Measurements from ENCODE around the gene AKAP5.

AKAP5 gene

GRCh38 chr14:64463873-64464272 is 1.4 kb upstream of the AKAP5 start:
- no peak overlapping the region for H3K9ac ChIP-seq (ENCODE audit: low read length)
- no peaks in the 10 kb centered on the region for H3K27me3 ChIP-seq (ENCODE audit: control insufficient read depth in 1 of 2, insufficient read depth in 2 of 2, low read length in 2 of 2)
- H3K9me3 ChIP-seq (ENCODE audit: low read length), result no peaks in the 10 kb centered on the region
- H3K36me3 ChIP-seq (ENCODE audit: insufficient read depth, low read length), result peaks cover 2% of the 10 kb centered on the region
- peaks cover 4% of the 10 kb centered on the region for H3K4me1 ChIP-seq (ENCODE audit: insufficient read depth, low read length)
- H3K4me3 ChIP-seq (ENCODE audit: low read depth in 1 of 2, low read length in 2 of 2), result no peak overlapping the region
- no peak overlapping the region for H3K27ac ChIP-seq (ENCODE audit: low read depth, low read length)

GRCh38 chr14:64464651-64465050 is 648 bp upstream of the AKAP5 start:
- Histone ChIP-seq H3K9me3 (ENCODE audit: low read length) (no peaks in the 10 kb centered on the region), H3K9ac (ENCODE audit: low read length) (no peak overlapping the region), H3K27me3 (ENCODE audit: control insufficient read depth in 1 of 2, insufficient read depth in 2 of 2, low read length in 2 of 2) (no peaks in the 10 kb centered on the region), H3K4me3 (ENCODE audit: low read depth in 1 of 2, low read length in 2 of 2) (peak overlapping the region in 1 of 2 donors; percentile 49), H3K27ac (ENCODE audit: low read depth, low read length) (no peak overlapping the region), H3K36me3 (ENCODE audit: insufficient read depth, low read length) (no peaks in the 10 kb centered on the region), H3K4me1 (ENCODE audit: insufficient read depth, low read length) (peaks cover 4% of the 10 kb centered on the region)

- Histone ChIP-seq H3K9me3 (ENCODE audit: low read length) (no peaks in the 10 kb centered on the region), H3K36me3 (ENCODE audit: insufficient read depth, low read length) (no peaks in the 10 kb centered on the region), H3K27ac (ENCODE audit: low read depth, low read length) (peak overlapping the region; percentile 61), H3K27me3 (ENCODE audit: control insufficient read depth in 1 of 2, insufficient read depth in 2 of 2, low read length in 2 of 2) (no peaks in the 10 kb centered on the region), H3K4me3 (ENCODE audit: low read depth in 1 of 2, low read length in 2 of 2) (peak overlapping the region; percentile 49 to 72), H3K9ac (ENCODE audit: low read length) (no peak overlapping the region), H3K4me1 (ENCODE audit: insufficient read depth, low read length) (peaks cover 4% of the 10 kb centered on the region)
Observed at GRCh38 chr14:64465831-64466554, 694 bp downstream of the AKAP5 start.

- H3K4me3 ChIP-seq (ENCODE audit: low read depth in 1 of 2, low read length in 2 of 2), result no peak overlapping the region
Observed at GRCh38 chr14:64467101-64467500, 1.8 kb downstream of the AKAP5 start.

GRCh38 chr14:64467566-64467965 is 2.3 kb downstream of the AKAP5 start:
- Histone ChIP-seq H3K4me3 (ENCODE audit: low read depth in 1 of 2, low read length in 2 of 2) (no peak overlapping the region), H3K27ac (ENCODE audit: low read depth, low read length) (no peak overlapping the region)

More at GRCh38 chr14:64467101-64467500, 1.8 kb downstream of the AKAP5 start:
- H3K9ac ChIP-seq (ENCODE audit: low read length), result no peak overlapping the region
- H3K4me1 ChIP-seq (ENCODE audit: insufficient read depth, low read length), result peaks cover 4% of the 10 kb centered on the region
- H3K36me3 ChIP-seq (ENCODE audit: insufficient read depth, low read length), result no peaks in the 10 kb centered on the region
- H3K27ac ChIP-seq (ENCODE audit: low read depth, low read length), result no peak overlapping the region
- H3K9me3 ChIP-seq (ENCODE audit: low read length), result no peaks in the 10 kb centered on the region
- no peaks in the 10 kb centered on the region for H3K27me3 ChIP-seq (ENCODE audit: control insufficient read depth in 1 of 2, insufficient read depth in 2 of 2, low read length in 2 of 2)

GRCh38 chr14:64468451-64468850 is 3.2 kb downstream of the AKAP5 start:
- Histone ChIP-seq H3K27ac (ENCODE audit: low read depth, low read length) (no peak overlapping the region), H3K9me3 (ENCODE audit: low read length) (no peaks in the 10 kb centered on the region), H3K9ac (ENCODE audit: low read length) (no peak overlapping the region), H3K4me3 (ENCODE audit: low read depth in 1 of 2, low read length in 2 of 2) (no peak overlapping the region), H3K27me3 (ENCODE audit: control insufficient read depth in 1 of 2, insufficient read depth in 2 of 2, low read length in 2 of 2) (no peaks in the 10 kb centered on the region), H3K4me1 (ENCODE audit: insufficient read depth, low read length) (peaks cover 4% of the 10 kb centered on the region), H3K36me3 (ENCODE audit: insufficient read depth, low read length) (no peaks in the 10 kb centered on the region)

More at GRCh38 chr14:64467566-64467965, 2.3 kb downstream of the AKAP5 start:
- Histone ChIP-seq H3K36me3 (ENCODE audit: insufficient read depth, low read length) (no peaks in the 10 kb centered on the region), H3K4me1 (ENCODE audit: insufficient read depth, low read length) (peaks cover 4% of the 10 kb centered on the region), H3K27me3 (ENCODE audit: control insufficient read depth in 1 of 2, insufficient read depth in 2 of 2, low read length in 2 of 2) (no peaks in the 10 kb centered on the region), H3K9ac (ENCODE audit: low read length) (no peak overlapping the region), H3K9me3 (ENCODE audit: low read length) (no peaks in the 10 kb centered on the region)

- H3K27me3 ChIP-seq (ENCODE audit: control insufficient read depth in 1 of 2, insufficient read depth in 2 of 2, low read length in 2 of 2), result no peaks in the 10 kb centered on the region
- no peak overlapping the region for H3K27ac ChIP-seq (ENCODE audit: low read depth, low read length)
- H3K9me3 ChIP-seq (ENCODE audit: low read length), result no peaks in the 10 kb centered on the region
- no peaks in the 10 kb centered on the region for H3K4me1 ChIP-seq (ENCODE audit: insufficient read depth, low read length)
- no peak overlapping the region for H3K4me3 ChIP-seq (ENCODE audit: low read depth in 1 of 2, low read length in 2 of 2)
- no peak overlapping the region for H3K9ac ChIP-seq (ENCODE audit: low read length)
- no peaks in the 10 kb centered on the region for H3K36me3 ChIP-seq (ENCODE audit: insufficient read depth, low read length)
Observed at GRCh38 chr14:64474041-64474440, 8.7 kb downstream of the AKAP5 start.

GRCh38 chr14:64474698-64475097 is 9.4 kb downstream of the AKAP5 start:
- no peaks in the 10 kb centered on the region for H3K9me3 ChIP-seq (ENCODE audit: low read length)
- H3K4me1 ChIP-seq (ENCODE audit: insufficient read depth, low read length), result no peaks in the 10 kb centered on the region
- no peak overlapping the region for H3K27ac ChIP-seq (ENCODE audit: low read depth, low read length)
- no peaks in the 10 kb centered on the region for H3K27me3 ChIP-seq (ENCODE audit: control insufficient read depth in 1 of 2, insufficient read depth in 2 of 2, low read length in 2 of 2)
- no peaks in the 10 kb centered on the region for H3K36me3 ChIP-seq (ENCODE audit: insufficient read depth, low read length)
- no peak overlapping the region for H3K9ac ChIP-seq (ENCODE audit: low read length)
- no peak overlapping the region for H3K4me3 ChIP-seq (ENCODE audit: low read depth in 1 of 2, low read length in 2 of 2)

GRCh38 chr14:64475585-64476273 is 10.4 kb downstream of the AKAP5 start:
- Histone ChIP-seq H3K9me3 (ENCODE audit: low read length) (no peaks in the 10 kb centered on the region), H3K9ac (ENCODE audit: low read length) (no peak overlapping the region), H3K4me3 (ENCODE audit: low read depth in 1 of 2, low read length in 2 of 2) (no peak overlapping the region), H3K4me1 (ENCODE audit: insufficient read depth, low read length) (no peaks in the 10 kb centered on the region), H3K36me3 (ENCODE audit: insufficient read depth, low read length) (no peaks in the 10 kb centered on the region), H3K27ac (ENCODE audit: low read depth, low read length) (no peak overlapping the region), H3K27me3 (ENCODE audit: control insufficient read depth in 1 of 2, insufficient read depth in 2 of 2, low read length in 2 of 2) (no peaks in the 10 kb centered on the region)

GRCh38 chr14:64476438-64476837 is 11.1 kb downstream of the AKAP5 start:
- Histone ChIP-seq H3K9me3 (ENCODE audit: low read length) (no peaks in the 10 kb centered on the region), H3K4me1 (ENCODE audit: insufficient read depth, low read length) (no peaks in the 10 kb centered on the region), H3K4me3 (ENCODE audit: low read depth in 1 of 2, low read length in 2 of 2) (no peak overlapping the region), H3K27me3 (ENCODE audit: control insufficient read depth in 1 of 2, insufficient read depth in 2 of 2, low read length in 2 of 2) (no peaks in the 10 kb centered on the region), H3K36me3 (ENCODE audit: insufficient read depth, low read length) (no peaks in the 10 kb centered on the region), H3K9ac (ENCODE audit: low read length) (no peak overlapping the region), H3K27ac (ENCODE audit: low read depth, low read length) (no peak overlapping the region)

GRCh38 chr14:64478634-64479250 is 13.4 kb downstream of the AKAP5 start:
- no peaks in the 10 kb centered on the region for H3K36me3 ChIP-seq (ENCODE audit: insufficient read depth, low read length)

More at GRCh38 chr14:64478634-64479250, 13.4 kb downstream of the AKAP5 start:
- Histone ChIP-seq H3K27me3 (ENCODE audit: control insufficient read depth in 1 of 2, insufficient read depth in 2 of 2, low read length in 2 of 2) (no peaks in the 10 kb centered on the region), H3K9ac (ENCODE audit: low read length) (no peak overlapping the region), H3K4me3 (ENCODE audit: low read depth in 1 of 2, low read length in 2 of 2) (no peak overlapping the region), H3K27ac (ENCODE audit: low read depth, low read length) (no peak overlapping the region), H3K4me1 (ENCODE audit: insufficient read depth, low read length) (no peaks in the 10 kb centered on the region), H3K9me3 (ENCODE audit: low read length) (no peaks in the 10 kb centered on the region)

All from muscle layer of colon (tissue), 2 donors.